Hippocampal formation (tissue), 2 donors: Measurements from ENCODE around the gene RAX2.
A peak's percentile ranks its signal among the peaks of the same experiment; 100 is the strongest.
"Not testable (repeated sequence)": the region's sequence is repeated elsewhere in the genome, so short reads cannot be mapped to it uniquely, and the experiment has no call there.

Source experiments
- DNase-seq, 2 donors: peaks; one replicate each; lab custom pipeline; 2025; lab: John Stamatoyannopoulos, UW

RAX2 gene

DNA sequence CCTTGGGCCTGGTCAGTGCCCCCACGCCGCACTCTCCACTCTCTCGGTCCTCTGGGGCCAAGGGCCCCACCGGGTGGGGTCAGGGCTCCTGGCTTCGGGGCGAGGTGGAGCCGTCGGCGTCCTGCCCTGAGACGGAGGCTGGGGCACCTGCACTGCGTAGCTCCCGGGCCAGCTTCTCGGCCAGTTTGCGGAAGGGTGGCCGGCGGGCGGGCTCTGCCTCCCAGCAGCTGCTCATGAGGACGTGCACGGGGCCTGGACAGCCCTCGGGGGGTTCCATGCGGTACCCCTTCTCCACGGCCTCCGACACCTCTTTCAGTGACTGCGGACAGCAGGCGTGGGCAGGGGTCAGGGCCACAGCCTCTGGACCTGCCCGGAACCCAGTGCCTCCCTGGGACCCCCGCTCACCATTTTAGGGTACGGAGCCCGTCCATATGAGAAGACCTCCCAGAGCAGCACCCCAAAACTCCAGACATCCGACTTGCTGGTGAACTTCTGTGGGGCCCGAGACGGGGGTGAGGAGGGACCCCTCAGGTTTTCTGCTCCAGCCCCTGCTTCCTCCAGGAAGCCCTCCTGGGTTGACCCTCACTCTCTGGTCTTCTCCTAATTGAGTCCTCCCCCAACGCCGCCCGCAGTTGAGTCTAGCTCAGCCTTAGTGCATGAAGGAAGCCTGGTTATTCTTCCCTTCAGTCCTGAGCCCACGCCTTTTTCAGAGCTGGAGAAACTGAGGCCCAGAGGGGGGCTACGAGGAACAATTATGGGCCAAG is 6.3 kb upstream of the RAX2 start:
- DNase-seq = no peak

GRCh38 chr19:3776479-3777040 is 4.5 kb upstream of the RAX2 start:
- DNase-seq = no peak

GRCh38 chr19:3775831-3776230 is 3.8 kb upstream of the RAX2 start:
- no peak for DNase-seq

DNA sequence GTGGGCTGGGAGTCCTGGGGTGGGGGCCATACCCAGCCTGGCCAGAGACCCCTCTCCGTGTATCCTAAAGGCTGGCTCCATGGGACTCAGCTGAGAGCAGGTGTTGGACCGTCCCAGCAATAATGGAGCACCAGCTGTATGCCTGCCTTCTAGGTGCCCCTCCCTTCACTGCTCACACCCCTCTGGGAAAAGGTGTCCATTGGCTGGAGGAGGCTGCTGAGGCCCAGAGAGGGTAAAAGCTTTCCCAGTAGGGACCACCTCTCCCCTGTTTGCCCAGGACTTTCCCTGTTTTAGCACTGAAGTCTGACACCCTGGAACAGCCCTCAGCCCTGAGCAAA is 3.3 kb upstream of the RAX2 start:
- no peak for DNase-seq

DNA sequence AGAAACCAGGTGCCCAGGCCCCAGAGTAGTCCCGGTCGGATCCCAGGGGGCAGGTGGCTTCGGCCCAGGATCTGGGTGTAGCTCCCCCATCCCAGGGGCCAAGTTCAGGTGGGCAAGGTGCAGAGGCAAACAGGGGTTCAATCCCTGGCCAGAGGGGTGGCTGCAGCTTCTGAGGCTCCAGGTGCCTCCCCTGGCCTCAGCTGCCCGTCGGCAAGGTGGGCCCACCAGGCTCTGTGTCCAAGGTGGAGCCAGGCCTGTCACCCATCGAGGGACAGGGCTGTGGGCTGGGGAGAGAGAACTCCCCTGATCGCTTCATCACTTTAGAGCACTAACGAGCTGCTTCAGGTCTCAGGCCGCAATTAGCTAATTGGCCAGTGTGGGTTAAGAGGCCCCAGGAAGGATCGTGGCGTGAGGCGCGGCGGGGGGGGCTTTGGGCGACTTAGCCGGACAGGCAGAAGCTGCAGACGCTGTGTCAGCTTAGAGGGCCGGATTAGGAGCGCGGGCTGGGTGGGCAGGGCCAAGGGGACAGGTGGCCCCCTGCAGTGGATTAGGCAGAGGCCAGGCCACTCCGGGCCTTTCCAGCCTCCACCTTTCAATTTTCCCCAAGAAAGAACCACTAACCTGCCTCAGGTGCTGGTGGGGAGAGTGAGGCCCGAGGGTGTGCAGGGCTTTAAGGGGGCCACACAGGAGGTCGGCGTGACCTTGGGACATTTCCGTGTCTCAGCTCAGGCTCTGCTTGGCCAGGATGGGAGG is 2.8 kb upstream of the RAX2 start:
- no peak for DNase-seq

DNA sequence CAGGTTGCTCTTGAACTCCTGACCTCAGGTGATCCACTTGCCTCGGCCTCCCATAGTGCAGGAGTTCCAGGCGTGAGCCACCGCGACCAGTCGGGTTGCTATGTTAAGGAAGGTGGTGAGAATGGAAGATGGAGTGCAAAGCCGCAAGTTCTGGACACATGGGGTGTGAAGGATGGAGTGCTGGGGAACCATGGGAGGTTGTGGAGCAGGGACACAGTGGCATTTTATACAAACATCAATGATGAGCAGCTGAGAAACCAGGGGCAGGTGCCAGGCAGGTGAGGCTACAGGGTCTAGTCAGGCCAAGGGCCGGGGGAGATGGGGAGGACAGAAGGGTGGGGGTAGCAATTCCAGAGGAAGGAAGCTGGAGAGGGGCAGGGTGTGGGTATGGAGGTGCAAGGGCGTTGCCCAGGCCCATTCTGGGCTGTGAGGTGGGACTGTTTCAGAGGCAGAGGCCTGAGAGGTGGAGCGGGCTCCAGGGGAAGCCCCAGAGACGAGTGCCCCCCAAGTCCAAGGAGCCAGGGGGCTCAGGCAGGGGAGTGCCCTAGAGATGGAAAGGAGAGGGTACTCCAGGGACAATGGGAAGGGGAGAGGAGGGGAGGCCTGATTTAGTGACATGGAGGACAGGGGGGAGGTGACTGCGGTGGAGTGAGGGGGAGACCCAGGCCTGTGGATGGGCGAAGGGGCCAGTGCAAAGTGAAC is 1.9 kb upstream of the RAX2 start:
- no peak for DNase-seq

DNA sequence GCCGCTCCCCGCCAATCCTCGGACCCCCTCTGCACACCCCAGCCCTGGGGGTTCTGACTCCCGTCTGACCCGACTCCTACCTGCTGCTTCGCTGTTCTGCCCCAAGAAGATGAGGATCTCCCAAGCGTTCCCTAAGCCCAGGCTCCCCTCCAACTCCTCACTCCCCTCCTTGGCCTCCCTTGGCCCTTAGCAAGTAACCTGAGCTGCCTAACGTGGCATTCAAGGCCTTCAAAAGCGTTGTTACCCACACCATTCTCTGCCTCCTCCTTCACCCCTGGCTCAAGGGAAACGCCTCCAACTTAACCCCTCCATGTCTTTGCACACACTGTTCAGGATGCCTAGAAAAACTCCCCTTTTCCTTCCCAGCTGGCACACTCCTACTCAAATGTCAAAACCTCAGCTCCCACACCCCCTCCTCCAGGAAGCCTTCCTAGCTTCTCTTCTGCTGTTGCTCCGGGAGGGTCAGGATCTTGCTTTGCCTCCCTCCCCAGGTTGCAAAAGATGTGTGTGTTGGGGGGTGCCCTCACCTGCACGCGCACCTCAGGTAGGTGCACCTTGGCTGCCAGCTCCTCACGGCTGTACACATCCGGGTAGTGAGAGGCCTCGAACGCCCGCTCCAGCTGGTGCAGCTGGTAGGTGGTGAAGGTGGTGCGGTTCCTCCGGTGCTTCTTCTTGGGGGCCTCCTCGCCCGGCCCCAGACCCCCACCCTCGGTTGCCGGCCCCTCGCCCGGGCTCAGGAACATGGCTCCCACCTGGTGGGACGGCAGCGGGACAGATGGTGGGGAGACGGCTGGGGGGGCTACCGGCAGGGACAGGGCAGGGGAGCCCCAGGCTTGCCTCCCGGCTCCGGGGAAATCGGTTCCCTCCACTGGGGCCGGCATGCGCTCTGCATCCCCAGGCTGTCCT is 775 bp downstream of the RAX2 start:
- no peak for DNase-seq

- no peak for DNase-seq
These were observed 1.7 kb downstream of the RAX2 start for GRCh38 chr19:3770136-3770999.

- DNase-seq = no peak
These were observed 2.5 kb downstream of the RAX2 start for GRCh38 chr19:3769494-3769893.

DNA sequence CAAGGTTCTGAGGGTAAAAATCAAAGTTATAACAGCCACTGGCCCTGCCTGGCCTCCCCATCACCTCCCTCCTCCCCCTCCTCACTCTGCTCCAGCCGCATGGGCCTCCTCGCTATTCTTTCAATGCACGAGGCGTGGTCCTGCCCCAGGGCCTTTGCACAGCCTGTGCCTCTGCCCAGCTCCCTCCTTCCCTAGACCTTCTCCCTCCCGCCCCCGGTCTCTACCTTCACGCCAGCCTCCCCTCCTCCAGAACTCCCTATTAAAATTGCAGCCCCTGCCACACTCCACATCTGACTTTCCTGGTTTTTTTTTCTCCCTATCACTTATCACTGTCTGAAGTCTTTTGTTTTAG is 3.3 kb downstream of the RAX2 start:
- no peak for DNase-seq

GRCh38 chr19:3768015-3768747 is 3.8 kb downstream of the RAX2 start:
- no peak for DNase-seq

DNA sequence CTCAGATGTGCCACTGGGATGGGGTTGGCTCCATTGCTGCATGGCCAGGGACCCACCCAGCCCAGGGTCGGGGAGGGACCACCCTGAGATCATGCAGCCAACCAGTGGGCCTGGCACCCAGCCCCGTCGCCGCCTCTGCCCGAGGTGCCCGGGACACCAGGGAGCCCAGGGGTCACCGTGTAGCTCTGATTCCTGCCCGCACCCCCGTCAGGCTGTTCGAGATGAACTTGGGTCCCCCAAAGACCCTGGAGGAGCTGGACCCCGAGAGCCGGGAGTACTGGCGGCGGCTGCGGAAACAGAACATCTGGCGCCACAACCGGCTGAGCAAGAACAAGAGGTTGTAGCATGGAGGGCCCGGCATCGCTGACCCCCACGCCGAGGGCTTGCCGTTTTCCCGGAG is 5.0 kb downstream of the RAX2 start:
- no peak for DNase-seq

DNA sequence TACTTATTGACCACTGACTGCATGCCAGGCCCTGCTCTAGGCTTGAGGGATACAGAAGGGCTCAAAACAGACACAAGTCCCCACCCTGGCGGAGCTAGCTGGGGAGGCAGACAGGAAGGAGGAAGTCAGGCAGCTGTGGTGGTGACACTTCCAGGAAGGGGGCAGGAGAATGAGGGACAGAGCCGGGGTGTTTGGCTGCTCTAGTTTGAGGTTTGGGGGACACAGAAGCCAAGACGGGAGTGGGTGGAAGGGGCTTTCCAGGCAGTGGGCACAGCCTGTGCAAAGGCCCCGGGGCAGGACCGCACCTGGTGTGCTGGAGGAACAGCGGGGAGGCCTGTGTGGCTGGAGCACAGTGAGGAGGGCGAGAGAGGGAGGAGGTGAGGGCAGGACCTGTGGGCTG is 5.5 kb downstream of the RAX2 start:
- DNase-seq = no peak

- DNase-seq = not testable (repeated sequence)
These were observed 6.3 kb downstream of the RAX2 start for GRCh38 chr19:3765757-3766156.

- no peak for DNase-seq
These were observed 6.9 kb downstream of the RAX2 start for GRCh38 chr19:3765121-3765520.

DNA sequence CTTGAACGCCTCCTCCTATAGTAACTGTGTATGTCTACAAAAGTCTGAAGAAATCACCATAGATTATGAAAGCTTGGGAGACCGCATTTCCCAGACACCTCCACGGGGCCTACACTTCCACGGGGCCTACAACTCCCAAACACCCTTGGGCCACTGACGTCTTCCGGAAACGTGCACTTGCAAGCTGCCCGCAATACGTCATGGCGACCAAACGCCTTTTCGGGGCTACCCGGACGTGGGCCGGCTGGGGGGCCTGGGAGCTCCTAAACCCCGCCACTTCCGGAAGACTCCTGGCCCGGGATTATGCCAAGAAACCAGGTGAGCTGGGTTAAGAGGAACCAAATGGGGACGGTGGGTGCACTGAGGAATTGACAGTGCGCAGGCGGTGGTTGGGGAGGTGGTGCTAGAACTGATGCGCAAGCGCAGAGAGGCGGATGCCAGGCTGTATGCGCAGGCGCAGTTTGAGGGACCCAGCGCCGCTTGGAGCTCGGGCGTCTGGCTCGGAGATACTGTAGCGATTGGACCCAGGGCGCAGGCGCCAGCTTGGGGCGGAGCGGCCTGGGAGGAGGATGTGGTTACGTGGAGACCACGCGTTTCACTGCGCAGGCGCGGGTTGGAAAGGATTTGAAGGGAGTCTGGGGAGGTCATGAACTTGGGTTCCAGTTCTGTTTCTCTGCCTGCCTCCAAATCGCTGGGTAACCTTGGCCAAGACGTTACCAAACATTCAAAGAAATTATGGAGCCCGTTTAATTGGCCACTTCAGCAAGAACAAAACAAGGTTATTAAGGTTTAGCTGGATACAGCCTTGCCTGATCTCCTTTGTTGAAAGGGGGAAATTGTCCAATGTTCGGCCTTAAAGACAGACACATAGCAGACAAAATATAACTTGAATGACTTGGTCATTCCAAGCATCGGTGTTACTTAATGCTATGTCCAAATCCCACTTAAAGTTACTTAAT is 9.2 kb downstream of the RAX2 start, which contains the start of gene MRPL54:
Gene MRPL54, plus strand, starts transcription at position 182 of the 959 bp plus-strand sequence. Its CDS starts 19 bp downstream, at position 201.
- peak; percentile 96 to 99 for DNase-seq

DNA sequence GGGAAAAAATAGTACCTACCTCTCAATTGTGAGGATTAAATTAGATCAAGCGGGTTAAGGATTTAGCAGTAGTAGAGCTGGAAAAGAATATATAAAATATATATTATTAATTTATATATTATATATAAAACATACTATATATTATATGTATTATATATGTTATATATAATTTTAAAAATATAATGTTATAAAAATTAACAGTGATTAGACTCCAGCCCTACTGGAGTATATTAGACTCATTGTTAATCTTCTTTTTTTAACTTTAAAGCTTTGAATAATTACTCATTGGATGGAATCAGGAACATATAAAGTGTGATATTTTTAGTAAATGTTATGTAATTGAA is 9.9 kb downstream of the RAX2 start:
- DNase-seq = peak in 1 of 2 donors; percentile 39

DNA sequence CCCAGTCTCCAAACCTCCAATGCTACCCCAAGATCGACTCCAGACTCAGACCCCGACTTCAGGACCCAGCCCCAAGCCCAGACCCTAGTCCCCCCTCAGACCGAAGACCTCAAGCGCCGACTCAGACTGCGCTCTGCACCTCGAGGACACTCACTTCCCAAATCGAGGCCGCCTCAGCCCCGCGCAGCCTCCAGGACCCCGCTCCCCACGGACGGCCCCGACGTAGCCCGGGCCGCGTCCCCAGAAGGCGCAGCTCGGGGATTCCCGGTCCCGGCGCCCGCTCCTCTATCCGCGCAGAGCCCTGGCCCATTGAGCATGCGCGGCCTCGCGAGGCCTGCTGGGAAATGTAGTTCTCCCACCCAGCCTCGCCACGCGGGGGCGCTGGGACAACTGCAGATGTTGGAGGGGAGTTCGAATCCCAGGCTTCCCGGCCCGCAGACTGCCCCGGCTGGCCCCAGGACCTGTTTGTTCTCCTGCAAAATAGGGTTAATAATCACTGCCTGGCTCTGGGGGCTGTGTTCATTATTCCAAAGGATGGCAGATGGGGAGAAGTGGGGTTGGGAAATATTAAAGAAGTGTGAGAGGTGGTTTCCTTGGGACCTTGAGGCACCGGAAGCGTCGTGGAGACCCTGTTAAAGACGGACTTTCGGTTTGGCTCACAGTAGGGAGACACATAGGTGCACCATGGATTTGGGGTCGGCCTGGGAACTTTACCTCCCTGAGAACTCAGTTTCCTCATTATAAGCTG is 10.5 kb downstream of the RAX2 start, which contains the start of gene APBA3:
Gene APBA3, minus strand, starts transcription at position 311 of the 748 bp plus-strand sequence. CDS start 1,428 bp downstream, outside the sequence.
- DNase-seq = peak; percentile 32 to 82
